GM18909 (cell line): ENCODE results near the gene LRCH1.

Experiments
- ATAC-seq: cut with Tn5 transposase; IDR thresholded peaks from one replicate; pipeline ENCODE4 v1.9.1; 2021; ENCODE audit warnings: mild to moderate bottlenecking; ENCODE audit not compliant: unreplicated experiment, poor library complexity

Gene LRCH1

DNA sequence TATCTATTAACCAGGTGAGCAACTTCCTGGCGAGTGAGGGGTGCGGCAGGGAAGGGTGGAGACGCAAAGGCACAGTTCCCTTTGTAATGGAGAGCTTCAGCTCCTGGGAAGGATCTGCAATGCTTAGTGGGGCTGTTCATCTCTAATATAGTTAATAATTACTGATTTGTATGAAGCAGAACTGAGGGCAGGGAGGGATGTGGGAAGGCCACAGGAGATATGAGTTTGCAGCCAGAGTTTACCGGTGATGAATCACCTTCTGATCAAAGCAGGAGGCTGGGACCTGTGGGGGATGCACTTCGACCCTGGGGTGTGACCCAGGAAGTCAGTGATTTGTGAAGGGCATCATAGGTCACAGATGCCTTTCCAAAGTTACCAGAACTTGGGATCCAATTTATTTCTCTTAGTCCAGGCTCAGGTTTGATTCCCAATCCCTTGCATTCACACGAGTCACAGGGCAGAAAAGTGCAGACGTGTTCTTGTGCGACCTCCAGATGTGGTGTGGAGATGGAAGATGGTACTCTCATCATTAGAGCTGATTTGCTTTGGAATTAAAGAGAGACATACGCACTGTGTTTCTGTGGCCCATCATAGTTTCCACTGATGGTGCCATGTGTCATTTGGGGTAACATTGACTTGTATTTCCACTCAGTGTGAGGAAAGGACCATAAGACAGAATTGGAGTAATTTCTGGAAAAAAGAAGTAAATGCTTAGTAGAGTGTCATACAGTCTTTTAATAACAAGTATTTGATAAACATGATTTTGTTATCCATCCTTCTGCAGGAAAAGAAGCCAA lies 55.0 kb downstream of the LRCH1 start:
- ATAC-seq, result peak; percentile 55

DNA sequence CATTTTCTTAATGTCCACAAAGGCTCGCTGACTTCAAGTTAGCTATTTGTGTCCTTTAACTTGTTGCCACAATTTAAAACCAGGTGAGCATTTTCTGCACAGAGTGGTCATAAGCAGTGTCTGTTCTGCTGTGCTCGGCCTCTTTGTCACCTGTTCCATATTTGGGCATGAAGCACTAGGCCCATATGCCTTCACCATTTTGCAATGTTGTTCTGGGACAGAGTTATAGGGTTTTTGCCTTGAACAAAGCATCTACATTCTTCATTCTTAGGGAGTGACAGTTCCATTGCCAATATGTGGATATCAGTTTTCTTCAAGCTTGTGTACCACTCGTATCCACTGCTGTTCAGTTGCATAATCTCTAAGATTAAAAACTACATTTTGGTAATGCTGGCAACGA lies 56.1 kb downstream of the LRCH1 start:
- ATAC-seq, result no peak

DNA sequence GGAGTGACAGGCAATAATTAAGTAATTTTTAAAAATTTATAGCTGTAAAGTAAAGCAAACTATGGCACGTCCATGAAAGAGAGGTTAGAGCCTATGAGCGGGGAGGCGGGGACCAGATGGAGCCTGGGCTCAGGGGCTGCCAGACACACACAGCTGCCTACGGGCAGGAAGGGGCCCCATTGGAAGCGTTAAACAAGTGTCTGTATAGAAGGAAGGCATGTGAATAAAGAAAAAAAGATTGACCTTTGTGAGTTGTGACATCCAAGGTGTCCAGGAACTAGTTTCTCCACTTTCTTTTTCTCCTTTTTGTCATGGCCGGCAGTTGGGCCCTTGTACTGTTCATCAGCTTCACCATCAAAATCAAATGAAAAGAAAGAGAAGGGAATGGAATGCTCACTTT lies 56.8 kb downstream of the LRCH1 start:
- no peak for ATAC-seq

DNA sequence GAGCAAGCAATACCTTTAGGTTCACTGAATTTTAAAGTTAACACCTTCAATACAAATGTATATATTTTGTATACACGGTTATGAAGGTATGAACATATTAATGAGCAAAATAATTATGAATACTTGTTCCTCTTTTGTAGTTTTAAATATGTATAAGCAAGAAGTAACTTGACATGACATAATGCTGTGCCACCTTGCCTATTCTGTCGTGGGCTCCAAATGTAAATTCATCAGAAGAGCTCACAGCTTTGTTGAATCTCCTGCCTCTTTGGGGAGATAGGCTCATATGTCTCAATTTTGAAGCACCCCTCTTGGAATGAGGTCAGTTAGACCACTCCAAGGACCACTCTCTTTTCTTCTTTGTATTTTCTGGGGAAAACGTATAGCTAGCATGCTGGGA lies 59.3 kb downstream of the LRCH1 start:
- no peak for ATAC-seq

DNA sequence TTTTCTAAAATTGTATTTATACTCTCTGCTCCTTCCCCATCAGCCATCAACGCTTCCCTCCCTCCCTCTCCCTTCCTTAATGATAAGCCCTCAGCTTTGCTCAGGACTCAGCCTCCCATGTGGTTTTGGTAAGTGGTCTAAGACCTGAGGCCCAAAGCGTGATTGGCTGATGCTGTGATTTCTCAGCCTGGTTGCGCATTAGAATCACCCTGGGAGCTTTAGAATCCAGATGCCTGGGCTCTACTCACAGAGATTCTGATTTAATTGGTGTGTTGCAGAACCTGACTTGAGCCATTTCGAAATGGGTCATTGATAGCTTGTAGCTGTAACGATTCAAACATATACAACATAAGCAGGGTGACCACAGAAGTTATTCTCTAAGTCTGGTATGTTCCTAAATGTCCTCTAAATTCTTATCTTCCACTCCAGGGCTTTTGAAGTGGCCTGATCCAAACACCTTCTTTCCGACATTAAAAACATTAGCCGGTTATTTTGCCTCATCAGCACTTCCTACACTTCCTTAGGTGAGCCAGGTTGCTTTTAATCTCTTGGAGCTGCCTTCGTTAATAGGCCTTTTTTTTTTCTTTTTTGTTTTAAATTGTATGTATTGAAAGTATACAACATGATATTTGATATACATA lies 60.6 kb downstream of the LRCH1 start:
- ATAC-seq, result no peak

DNA sequence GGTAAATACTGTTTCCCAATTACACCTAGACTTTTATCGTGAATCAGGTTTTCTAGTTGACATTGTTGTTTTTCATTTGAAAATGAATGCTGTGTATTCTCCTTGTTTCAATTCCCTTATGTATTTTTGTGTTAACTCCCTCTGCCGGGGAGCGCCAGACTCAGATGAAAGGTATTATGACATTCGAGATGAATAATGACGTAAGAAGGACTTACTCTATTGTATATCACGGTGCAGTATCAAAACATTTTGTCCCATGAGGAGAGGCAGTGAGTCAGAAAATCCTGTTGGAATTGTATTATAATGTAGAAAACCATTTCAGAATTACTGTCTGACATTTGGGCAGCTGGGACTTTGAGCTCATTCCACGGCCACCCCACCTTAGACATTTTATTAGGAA lies 61.6 kb downstream of the LRCH1 start:
- no peak for ATAC-seq

DNA sequence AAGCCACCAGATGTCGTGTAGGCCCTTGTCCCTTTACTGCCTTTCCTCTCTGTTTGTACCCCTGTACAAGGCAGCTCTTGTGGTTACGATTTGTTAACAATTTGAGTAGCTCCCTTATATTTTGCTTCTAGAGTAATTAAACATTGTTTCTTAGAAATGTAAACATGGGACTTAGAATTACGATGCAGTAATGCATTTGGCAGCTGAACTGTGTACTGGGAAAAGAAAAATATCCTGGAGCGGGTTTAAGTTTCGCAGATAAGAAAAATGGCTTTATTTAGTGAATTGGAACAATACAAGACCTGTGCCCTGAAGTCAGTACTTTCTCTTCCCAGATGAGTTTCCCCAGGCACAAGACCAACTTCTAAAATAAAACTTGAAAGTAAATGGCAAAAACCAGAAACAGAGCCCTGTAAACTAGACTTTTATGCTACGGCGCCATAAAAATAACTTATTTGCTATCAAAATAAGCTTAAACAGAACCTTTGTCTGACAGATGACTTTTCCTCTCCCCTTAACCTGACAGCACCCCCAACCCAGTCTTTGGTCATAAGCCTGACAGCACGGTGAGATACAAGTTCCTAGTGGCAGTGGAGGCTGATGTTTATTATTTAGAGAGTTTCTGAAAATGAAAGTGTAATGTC lies 63.0 kb downstream of the LRCH1 start:
- ATAC-seq, result no peak

DNA sequence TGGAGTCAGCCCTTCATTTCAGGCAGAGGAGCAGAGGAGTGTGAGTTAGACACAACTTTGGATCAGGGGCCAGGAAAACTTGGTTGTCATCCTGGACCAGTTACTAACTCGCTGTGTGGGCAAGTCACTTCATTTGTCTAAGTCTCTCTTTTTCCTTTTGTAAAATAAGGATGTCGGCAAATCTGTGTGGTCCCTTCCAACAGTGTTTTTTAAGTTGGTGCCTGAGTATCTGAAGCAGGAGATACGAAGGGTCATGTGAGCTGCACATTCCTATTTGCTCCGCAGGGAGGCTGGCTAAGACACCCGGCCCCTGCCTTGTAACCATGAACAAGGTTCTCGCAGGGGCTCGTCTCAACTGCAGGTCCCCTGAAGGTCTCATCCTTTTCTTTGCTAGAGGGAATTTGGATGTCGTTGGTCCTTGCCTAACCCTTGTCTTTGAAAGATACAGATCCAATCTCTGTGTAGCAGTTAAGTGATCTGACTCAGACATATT lies 64.3 kb downstream of the LRCH1 start:
- ATAC-seq, result no peak

DNA sequence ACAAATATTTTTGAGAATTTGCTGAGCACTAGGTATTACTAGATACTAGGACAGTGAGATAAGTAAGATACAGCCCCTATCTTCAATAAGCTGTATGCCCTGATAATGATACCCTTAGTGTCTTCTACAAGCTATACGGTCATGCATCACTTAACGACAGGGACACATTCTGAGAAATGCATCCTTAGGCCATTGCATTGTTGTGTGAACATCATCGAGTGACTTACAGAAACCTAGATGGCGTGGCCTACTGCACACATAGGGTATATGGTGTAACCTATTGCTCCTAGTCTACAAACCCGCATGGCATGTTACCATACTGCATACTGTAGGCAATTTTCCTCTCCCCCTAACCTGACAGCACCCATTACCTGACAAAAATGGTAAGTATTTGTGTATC lies 64.9 kb downstream of the LRCH1 start:
- no peak for ATAC-seq

DNA sequence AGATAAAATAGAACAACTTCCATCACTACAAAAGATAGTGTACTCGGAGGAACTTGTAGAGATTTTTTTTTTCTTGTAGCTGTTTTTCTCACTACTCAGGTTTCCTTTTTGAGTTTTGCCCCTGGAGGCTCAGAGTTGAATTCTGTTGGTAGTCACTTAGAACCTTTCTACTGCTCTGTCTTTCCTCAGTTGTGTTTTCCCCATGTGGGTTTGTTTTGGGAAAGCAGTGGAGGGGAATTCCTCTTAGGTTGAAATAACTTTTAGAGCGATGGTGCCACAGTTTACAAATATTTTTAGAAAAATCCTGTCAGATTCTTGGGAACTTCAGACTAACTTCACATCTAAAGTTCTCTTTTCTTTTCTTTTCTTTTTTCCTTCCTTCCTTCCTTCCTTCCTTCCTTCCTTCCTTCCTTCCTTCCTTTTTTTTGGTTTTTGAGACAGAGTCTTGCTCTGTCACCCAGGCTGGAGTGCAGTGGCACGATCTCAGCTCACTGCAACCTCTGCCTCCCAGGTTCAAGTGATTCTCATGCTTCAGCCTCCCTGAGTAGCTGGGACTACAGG lies 65.8 kb downstream of the LRCH1 start:
- ATAC-seq, result no peak

DNA sequence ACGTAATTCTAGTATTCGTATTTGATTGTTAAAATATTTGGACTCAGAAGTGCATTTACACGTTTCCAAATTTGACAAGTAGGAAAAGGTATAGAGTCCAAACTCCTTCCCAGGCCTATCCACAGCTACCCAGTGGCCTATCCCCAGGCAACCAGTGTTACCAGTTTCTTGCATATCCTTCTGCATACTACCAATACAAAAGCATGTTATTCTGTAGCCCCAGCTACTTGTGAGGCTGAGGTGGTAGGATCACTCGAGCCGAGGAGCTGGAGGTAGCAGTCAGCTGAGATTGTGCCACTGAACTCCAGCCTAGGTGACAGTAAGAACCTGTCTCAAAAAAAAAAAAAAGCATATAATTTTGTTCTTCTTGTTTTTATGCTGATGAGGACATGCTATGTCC lies 67.1 kb downstream of the LRCH1 start:
- ATAC-seq, result peak; percentile 9

DNA sequence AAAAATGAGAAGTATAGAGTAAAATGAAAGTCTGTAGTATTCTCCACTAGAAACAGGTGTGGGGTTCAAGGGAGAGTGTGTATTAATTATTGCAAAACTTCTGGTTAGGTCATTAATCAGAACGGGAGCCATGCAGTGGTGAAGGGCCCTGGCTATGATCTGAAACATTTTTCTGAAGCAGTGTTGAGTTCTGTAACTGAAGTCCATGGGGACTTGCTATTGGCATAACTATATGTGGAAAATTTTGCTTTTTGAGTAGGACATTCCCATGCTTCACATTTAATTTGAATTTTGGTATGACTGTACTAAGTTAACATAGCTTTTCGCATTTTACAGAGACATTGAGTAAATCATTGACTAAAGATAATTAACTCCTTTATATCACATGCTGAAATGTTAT lies 67.5 kb downstream of the LRCH1 start:
- peak; percentile 36 for ATAC-seq

DNA sequence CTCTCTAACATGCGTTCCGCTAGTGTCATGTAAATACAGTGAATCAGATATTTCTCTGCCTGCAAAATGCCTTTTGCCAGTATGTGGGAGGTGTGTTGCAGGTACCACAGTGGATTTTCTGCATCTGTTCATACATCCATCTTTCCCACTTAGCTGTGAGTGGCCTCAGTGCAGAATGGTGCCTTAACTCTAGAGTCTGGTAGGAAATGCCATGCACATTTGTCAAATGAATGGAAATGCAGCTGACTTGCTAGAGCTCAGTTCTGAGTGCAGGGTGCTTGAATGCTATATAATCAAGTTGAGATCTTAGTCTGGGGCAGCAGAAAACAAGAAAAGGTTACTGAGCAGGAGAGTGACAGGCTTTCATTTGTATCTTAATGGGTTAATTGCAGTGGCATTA lies 68.2 kb downstream of the LRCH1 start:
- ATAC-seq, result no peak

DNA sequence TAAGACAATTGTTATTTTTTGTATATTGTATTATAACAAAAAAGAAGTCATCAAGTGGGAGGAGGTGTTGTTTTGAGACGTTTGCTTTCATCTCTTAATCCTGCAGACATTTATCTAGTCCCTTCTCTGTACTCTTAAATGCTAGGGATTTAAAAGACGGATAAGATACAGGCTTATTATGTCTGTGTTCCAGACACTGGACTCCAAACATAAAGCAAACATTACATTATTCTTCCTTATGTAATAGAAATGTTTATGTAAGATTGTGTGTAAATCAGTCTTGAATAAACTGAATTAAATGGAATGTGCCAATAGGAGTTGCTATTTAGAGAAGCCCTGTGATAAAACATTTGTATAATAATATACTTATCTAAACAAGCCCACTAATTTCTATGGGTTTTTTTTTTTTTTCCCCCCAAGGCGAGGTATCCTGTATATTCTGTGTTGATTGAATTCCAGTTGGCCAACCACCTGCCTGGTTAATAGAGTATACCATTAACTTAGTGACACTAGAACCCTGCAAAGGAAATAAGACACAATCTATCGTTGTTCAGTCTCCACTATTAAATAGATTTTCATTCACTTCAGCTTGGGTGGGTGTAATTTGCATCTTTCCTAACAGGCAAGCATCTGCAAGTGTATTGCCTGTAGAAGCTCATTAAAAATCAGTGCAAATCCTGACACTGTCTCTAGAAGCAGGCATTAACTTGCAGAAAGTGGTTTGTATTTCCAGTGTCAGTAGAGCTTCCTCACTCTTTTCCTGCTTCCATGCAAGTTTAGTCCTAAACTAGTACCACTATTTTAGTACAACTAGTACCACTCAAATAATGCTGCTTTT lies 69.0 kb downstream of the LRCH1 start:
- ATAC-seq, result no peak

DNA sequence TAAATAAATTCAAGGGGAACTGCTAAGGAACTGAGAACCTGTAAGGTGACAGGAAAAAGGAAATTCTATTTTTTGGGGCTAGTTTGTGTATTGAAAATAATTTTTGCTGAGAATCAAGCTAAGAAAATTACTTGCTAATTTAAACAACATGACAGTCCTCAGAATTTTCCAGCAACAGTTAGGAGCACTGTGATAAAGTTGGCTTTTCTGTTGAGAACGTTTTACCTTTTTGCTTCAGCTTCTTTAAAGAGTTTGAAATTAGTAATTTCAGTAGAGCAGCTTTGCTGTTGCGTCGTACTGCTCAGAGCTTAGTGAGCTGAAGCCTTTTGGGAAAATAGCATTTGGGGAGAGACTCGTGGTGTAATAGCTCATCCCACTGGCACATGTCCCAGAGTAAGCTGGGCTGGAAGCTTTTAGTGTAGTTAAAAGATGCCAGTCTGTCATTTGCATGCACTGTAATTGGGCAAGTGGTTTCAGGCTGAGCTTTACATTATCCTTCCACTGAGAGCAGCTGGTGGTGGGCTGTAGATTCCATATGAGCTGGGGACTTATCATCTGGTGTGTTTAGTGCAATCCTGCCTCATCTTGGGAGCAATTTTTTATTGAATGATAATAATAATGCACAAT lies 69.8 kb downstream of the LRCH1 start:
- no peak for ATAC-seq

DNA sequence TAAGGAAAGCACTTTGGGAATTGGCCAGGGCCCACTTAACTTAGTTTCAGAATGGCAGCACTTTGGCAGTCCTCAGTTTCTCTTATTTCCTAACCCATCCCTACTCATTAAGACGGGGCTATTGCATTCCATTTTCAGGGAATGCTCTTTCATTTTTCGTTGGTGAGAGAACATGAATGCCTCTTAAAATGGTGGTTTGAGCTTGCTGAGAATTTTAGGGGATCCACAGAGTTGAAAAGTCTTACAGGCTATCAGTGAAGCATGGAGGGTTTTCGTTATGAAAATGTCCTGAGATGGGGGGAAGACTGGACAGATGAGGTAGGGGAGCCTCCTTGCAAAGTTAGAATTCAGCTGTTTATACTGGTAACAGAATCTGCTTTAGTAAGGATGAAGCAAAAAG lies 71.4 kb downstream of the LRCH1 start:
- no peak for ATAC-seq

DNA sequence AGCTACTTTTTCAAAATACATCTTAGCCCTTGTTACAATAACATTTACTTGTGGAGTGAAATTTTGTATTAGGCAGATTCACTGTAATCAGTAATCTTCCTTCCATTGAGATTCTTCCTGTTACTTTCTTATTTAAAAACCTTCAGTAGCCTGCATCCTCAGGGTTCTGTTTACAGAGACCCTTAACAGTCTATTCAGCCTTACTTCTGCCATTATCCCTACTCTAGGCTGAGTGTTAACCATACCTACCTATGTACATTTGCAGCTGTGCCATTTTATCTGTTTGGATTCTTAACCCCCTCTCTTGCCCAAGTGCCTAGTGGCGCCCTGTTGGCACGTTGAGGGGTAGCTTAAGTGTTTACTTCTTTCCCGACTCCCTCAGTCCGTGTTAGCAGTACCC lies 71.9 kb downstream of the LRCH1 start:
- no peak for ATAC-seq

DNA sequence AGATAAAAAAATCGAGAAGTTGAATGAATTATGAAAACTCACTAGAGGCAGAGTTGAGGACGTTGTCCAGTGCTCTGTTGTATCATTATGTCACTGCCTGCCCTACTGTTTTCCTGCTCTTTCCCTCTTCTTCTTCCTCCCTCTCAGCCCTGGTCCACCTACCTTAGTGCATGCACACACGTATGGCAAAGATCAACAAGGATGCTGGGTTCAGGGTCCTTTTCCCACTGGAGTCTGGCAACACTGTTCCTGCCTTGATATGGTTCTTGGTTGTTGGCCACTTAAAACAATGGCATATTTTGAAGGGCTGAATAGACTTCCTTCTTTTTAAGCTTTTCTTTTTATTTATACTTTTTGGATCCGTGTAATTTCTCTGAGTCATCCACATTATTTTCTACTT lies 74.5 kb downstream of the LRCH1 start:
- no peak for ATAC-seq

DNA sequence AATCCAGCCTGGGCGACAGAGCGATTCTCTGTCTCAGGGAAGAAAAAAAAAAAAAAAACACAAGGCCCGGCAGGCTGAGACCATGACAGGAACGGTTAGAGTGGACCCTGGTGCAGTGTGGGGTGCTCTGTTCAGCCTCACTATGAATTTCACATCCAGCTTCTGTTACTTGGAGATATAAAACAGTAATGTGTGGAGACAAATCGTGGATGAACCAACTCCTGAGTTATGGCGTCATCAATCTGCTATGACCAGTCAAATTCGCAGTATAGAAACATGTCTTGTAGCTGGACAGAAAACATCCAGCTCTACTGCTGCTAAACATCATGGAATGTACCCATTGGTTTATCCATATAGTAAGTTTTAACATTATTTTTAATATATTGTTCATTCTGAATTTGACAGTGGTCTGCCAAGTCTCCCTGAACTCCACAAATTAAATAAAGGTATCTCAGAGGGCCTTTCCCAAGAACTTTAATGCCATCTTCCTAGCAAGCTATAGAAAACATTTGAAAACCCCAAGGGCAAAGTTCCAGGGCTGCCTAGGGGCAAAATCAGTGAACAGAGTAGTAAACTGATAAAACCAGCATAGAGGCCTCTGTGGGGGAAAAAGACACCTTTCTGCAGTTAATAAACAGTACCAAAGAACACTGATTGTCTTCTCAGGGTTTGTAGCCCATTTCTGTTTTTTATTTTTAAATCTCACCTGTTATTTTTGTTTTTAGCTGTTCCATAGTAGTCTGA lies 75.8 kb downstream of the LRCH1 start:
- ATAC-seq, result no peak
